Coronary artery (tissue), 2 donors: ENCODE data around the gene BLMH.

Source experiments
- DNase-seq: peaks from one replicate; pipeline ENCODE4 v3.0.0-alpha.2; 2017; ENCODE audit warnings: low spot score
- H3K27ac ChIP-seq, 2 donors: fragments of 200-600 bp; sonication (generic); one replicate each; pipeline ENCODE4 v1.5.1; 2016 to 2019
- H3K4me3 ChIP-seq: fragments of 200-600 bp; sonication (generic); 2 replicates; pipeline ENCODE4 v1.5.1; 2016; ENCODE audit warnings: mild to moderate bottlenecking, moderate library complexity
- CTCF ChIP-seq: fragments of 200-600 bp; sonication (generic); IDR thresholded peaks from one replicate; pipeline ENCODE4 v1.5.1; 2019; ENCODE audit warnings: antibody characterized with exemption

Gene BLMH

GRCh38 chr17:30200106-30200505 lies 91.6 kb downstream of the BLMH start:
- TF ChIP-seq CTCF, result no peak

GRCh38 chr17:30199600-30199999 lies 92.1 kb downstream of the BLMH start:
- no peak for TF ChIP-seq CTCF
- DNase-seq, result no peak

More at GRCh38 chr17:30200106-30200505, 91.6 kb downstream of the BLMH start:
- Histone ChIP-seq H3K4me3 (no peak overlapping the region), H3K27ac (no peak overlapping the region)
- no peak for DNase-seq

More at GRCh38 chr17:30199600-30199999, 92.1 kb downstream of the BLMH start:
- H3K4me3 ChIP-seq, result no peak overlapping the region
- no peak overlapping the region for H3K27ac ChIP-seq
